ENCODE results near the gene RPIA. TPM values are rescaled to one million over a fixed set of nuclear protein-coding genes. Genes with fewer than 3 reads are reported as not detected.
A peak's percentile ranks its signal among the peaks of the same experiment; 100 is the strongest.

The RPIA gene
- total and polyA plus RNA-seq, 2 of the 13 experiments (the other 11 are each of a cell fraction or from before 2014, with no cell fraction given): 13.3 to 23.9 TPM

DNA sequence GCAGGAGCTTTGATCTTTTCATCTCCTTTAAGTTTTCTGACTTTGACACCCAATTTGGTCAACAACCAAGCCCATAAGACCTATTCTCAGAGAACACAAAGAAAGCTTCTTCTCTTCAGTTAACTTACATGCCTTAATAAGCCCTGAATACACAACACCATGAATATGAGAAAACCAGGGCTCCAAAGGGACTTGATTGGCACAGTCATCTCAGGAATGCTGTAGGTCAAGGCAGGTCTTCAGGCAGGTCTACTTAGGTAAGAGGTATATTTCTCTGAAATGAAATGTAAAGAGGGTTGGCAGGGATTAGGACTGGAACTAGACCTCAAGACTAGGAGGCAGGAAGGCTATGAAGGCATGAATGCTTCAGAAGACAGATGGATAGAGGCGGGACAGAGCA, 39.8 kb upstream of the RPIA start:
- no peak overlapping the region for H3K9ac ChIP-seq (ENCODE audit: insufficient read depth, low read depth, low read length)
- ATAC-seq (peak; percentile 36; the same call in 2 of the 3 replicates), DNase-seq (ENCODE audit: low spot score) (peak; percentile 46), FAIRE-seq (no peak)
- no peak overlapping the region for H3K27ac ChIP-seq (ENCODE audit: extremely low read length, insufficient read depth, low read length)
- POLR2A ChIA-PET: interaction anchor here (0.9 kb wide), 1 partner anchor 24 kb away, joined by 3 read pairs; no protein-coding TSS in a partner anchor
- H3K79me2 ChIP-seq (ENCODE audit: insufficient read depth, low read length): no peaks in the 10 kb centered on the region
- peaks cover 4% of the 10 kb centered on the region for H3K4me1 ChIP-seq (ENCODE audit: insufficient read depth, low read length)
- no peak overlapping the region for H3K4me3 ChIP-seq (replicated peaks in 1 of 3; ENCODE audit: insufficient read depth in 1 of 3, low read depth in 2 of 3, low read length in 3 of 3)
- H3K36me3 ChIP-seq (replicated peaks in 1 of 2; ENCODE audit: control insufficient read depth in 1 of 2, insufficient read depth in 2 of 2, low read length in 2 of 2): no peaks in the 10 kb centered on the region
- no TSS peak for BruUV-seq (replicated peaks)
- no peak overlapping the region for H3K4me2 ChIP-seq (ENCODE audit: low read depth, low read length)
- H3K9me3 ChIP-seq (ENCODE audit: low read length): no peaks in the 10 kb centered on the region
- CTCF ChIA-PET (ENCODE audit: low intra/inter-chr PET ratio, low total read pairs): no interaction called here
- H3K27me3 ChIP-seq (ENCODE audit: control insufficient read depth in 1 of 2, insufficient read depth in 2 of 2, low read length in 2 of 2): no peaks in the 10 kb centered on the region
- intact Hi-C loops (cut with micrococcal nuclease; ENCODE audit: unreplicated experiment): loop anchor here (1.0 kb wide), 1 partner anchor 8 kb away; no protein-coding TSS in a partner anchor
- no peak overlapping the region for H2AFZ ChIP-seq (ENCODE audit: low read length)
- in situ Hi-C loops (cut with HindIII; ENCODE audit: extremely low pct_ligation_motif_present, low pct_unique_long_range_greater_than_20kb): no loop called here
- no peaks in the 10 kb centered on the region for H4K20me1 ChIP-seq (ENCODE audit: insufficient read depth, low read length)
- WGBS (ENCODE audit: low lambda C conversion rate): 45% methylated on average over 1 of the region's 1 CpG
- TF ChIP-seq, protein P1, sequence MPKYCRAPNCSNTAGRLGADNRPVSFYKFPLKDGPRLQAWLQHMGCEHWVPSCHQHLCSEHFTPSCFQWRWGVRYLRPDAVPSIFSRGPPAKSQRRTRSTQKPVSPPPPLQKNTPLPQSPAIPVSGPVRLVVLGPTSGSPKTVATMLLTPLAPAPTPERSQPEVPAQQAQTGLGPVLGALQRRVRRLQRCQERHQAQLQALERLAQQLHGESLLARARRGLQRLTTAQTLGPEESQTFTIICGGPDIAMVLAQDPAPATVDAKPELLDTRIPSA (CRISPR knock-in tag; IDR thresholded peaks at IDR 0.05; ENCODE audit: borderline replicate concordance): no peak
- TF ChIP-seq RFX5 (IDR thresholded peaks at IDR 0.05; ENCODE audit: low read depth, low read length): no peak
- no peak for TF ChIP-seq MXD4 (CRISPR knock-in tag; IDR thresholded peaks at IDR 0.05)
- TF ChIP-seq NR2C2 (CRISPR knock-in tag; IDR thresholded peaks at IDR 0.05; ENCODE audit: borderline replicate concordance): no peak
- TF ChIP-seq TAF1 (CRISPR knock-in tag; IDR thresholded peaks at IDR 0.05): no peak
- TF ChIP-seq, protein P2, sequence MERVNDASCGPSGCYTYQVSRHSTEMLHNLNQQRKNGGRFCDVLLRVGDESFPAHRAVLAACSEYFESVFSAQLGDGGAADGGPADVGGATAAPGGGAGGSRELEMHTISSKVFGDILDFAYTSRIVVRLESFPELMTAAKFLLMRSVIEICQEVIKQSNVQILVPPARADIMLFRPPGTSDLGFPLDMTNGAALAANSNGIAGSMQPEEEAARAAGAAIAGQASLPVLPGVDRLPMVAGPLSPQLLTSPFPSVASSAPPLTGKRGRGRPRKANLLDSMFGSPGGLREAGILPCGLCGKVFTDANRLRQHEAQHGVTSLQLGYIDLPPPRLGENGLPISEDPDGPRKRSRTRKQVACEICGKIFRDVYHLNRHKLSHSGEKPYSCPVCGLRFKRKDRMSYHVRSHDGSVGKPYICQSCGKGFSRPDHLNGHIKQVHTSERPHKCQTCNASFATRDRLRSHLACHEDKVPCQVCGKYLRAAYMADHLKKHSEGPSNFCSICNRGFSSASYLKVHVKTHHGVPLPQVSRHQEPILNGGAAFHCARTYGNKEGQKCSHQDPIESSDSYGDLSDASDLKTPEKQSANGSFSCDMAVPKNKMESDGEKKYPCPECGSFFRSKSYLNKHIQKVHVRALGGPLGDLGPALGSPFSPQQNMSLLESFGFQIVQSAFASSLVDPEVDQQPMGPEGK (CRISPR knock-in tag; IDR thresholded peaks at IDR 0.05): no peak
- TF ChIP-seq GATAD1 (CRISPR knock-in tag; IDR thresholded peaks at IDR 0.05): no peak
- no peak for TF ChIP-seq CAMTA2 (CRISPR knock-in tag; IDR thresholded peaks at IDR 0.05; ENCODE audit: borderline replicate concordance)
- TF ChIP-seq, protein P3, sequence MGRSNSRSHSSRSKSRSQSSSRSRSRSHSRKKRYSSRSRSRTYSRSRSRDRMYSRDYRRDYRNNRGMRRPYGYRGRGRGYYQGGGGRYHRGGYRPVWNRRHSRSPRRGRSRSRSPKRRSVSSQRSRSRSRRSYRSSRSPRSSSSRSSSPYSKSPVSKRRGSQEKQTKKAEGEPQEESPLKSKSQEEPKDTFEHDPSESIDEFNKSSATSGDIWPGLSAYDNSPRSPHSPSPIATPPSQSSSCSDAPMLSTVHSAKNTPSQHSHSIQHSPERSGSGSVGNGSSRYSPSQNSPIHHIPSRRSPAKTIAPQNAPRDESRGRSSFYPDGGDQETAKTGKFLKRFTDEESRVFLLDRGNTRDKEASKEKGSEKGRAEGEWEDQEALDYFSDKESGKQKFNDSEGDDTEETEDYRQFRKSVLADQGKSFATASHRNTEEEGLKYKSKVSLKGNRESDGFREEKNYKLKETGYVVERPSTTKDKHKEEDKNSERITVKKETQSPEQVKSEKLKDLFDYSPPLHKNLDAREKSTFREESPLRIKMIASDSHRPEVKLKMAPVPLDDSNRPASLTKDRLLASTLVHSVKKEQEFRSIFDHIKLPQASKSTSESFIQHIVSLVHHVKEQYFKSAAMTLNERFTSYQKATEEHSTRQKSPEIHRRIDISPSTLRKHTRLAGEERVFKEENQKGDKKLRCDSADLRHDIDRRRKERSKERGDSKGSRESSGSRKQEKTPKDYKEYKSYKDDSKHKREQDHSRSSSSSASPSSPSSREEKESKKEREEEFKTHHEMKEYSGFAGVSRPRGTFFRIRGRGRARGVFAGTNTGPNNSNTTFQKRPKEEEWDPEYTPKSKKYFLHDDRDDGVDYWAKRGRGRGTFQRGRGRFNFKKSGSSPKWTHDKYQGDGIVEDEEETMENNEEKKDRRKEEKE (IDR thresholded peaks at IDR 0.05): no peak
- TF ChIP-seq, protein P4, sequence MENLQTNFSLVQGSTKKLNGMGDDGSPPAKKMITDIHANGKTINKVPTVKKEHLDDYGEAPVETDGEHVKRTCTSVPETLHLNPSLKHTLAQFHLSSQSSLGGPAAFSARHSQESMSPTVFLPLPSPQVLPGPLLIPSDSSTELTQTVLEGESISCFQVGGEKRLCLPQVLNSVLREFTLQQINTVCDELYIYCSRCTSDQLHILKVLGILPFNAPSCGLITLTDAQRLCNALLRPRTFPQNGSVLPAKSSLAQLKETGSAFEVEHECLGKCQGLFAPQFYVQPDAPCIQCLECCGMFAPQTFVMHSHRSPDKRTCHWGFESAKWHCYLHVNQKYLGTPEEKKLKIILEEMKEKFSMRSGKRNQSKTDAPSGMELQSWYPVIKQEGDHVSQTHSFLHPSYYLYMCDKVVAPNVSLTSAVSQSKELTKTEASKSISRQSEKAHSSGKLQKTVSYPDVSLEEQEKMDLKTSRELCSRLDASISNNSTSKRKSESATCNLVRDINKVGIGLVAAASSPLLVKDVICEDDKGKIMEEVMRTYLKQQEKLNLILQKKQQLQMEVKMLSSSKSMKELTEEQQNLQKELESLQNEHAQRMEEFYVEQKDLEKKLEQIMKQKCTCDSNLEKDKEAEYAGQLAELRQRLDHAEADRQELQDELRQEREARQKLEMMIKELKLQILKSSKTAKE (CRISPR knock-in tag; IDR thresholded peaks at IDR 0.05; ENCODE audit: borderline replicate concordance): no peak
- no peak for TF ChIP-seq MED8 (CRISPR knock-in tag; IDR thresholded peaks at IDR 0.05; ENCODE audit: insufficient replicate concordance)

All from HepG2 (cell line).